Activated naive CD4-positive, alpha-beta T cell treated with anti-CD3 and anti-CD28 coated beads for 36 hours (primary cell): ENCODE data around the gene HEXA. TPM values are rescaled to one million over a fixed set of nuclear protein-coding genes. Genes with fewer than 3 reads are reported as not detected.
A peak's percentile ranks its signal among the peaks of the same experiment; 100 is the strongest.
"Not testable (repeated sequence)": the region's sequence is repeated elsewhere in the genome, so short reads cannot be mapped to it uniquely, and the experiment has no call there.

Source experiments
- CTCF ChIA-PET: fragments of 350-600 bp; sonication (Branson Sonifier 250); formaldehyde crosslinking; loops from one replicate; lab custom pipeline; 2021; ENCODE audit warnings: antibody characterized with exemption; lab: Charles Lee
- DNase-seq: peaks from one replicate; pipeline ENCODE4 v3.0.0-alpha.2; 2020
- H3K27ac Mint-ChIP-seq: one replicate; pipeline ENCODE4 v1.8.0; 2021; ENCODE audit warnings: mild to moderate bottlenecking, mixed read lengths
- H3K27me3 Mint-ChIP-seq: one replicate; pipeline ENCODE4 v1.8.0; 2021; ENCODE audit warnings: low read depth, mixed read lengths
- H3K36me3 Mint-ChIP-seq: one replicate; pipeline ENCODE4 v1.8.0; 2021; ENCODE audit warnings: low read depth, mixed read lengths
- H3K4me1 Mint-ChIP-seq: one replicate; pipeline ENCODE4 v1.8.0; 2021; ENCODE audit warnings: low read depth, mixed read lengths
- H3K4me3 Mint-ChIP-seq: one replicate; pipeline ENCODE4 v1.8.0; 2021; ENCODE audit warnings: mild to moderate bottlenecking, moderate library complexity, mixed read lengths
- H3K9me3 Mint-ChIP-seq: one replicate; pipeline ENCODE4 v1.8.0; 2021; ENCODE audit warnings: mixed read lengths
- intact Hi-C: fragments of 100-400 bp; cut with micrococcal nuclease; formaldehyde crosslinking; loops from one replicate; pipeline ENCODE4 v1.15.1; 2023
- total RNA-seq, 2 experiments: library from RNA; stranded (reverse); gene quantifications; one replicate each; pipeline ENCODE4 v1.2.3, GENCODE V29; 2021

Gene HEXA
- 10 to 100 TPM; 47.7 to 49.3 TPM for total RNA-seq

DNA sequence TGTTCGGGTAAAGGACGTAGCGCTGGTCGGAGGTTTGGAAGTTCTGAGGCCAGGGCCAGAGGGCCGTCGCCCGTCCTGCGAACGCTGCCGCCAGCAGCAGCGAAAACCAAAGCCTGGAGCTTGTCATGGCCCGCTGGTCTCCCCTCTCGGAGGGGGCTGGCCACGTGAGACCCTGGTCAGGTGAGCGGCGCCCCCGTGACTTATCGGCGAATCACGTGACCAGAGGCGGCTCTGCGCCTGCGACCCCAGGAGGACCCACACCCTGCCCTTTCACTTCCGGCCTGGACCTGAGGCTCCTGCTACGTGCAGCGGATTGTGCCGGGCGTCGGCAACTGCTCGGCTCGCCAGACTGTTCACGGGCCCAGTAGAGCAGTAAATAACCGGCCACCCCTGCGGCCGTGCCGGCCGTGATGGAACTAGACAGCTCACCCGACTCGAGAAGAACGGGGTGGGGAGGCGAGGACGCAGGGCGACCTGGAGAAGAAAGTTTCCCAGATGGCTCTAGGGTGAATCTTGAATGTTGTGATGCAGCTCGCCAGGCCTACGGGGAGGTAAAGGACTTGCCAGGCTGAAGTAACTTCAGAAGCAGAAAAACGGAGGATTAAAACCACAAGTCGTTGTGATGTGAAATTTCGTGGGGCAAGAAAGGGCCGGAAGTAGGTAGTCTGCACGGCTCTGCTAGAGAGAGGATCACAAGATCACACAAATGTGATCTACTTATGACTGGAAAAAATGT is at the start of gene HEXA:
Gene HEXA, minus strand, starts transcription at position 169 of the 736 bp plus-strand sequence. Its CDS starts 42 bp downstream, at position 127.
- peaks cover 10% of the 10 kb centered on the region for H3K36me3 Mint-ChIP-seq
- no peaks in the 10 kb centered on the region for H3K27me3 Mint-ChIP-seq
- DNase-seq, result peak; percentile 98
- CTCF ChIA-PET, result interaction anchor here (0.6 to 1.6 kb wide), 6 partner anchors 10 to 250 kb away, joined by 3 to 7 read pairs (median 3); no protein-coding TSS in a partner anchor
- H3K4me3 Mint-ChIP-seq, result peak within 1 kb of the TSS; percentile 92
- H3K9me3 Mint-ChIP-seq, result no peaks in the 10 kb centered on the region
- intact Hi-C loops, result loop anchor here (1.0 to 5.0 kb wide), 4 partner anchors 99 to 406 kb away; partner anchors contain the start of genes ADPGK, MYO9A and SENP8
- peaks cover 42% of the 10 kb centered on the region for H3K4me1 Mint-ChIP-seq
- peak within 1 kb of the TSS; percentile 94 for H3K27ac Mint-ChIP-seq

DNA sequence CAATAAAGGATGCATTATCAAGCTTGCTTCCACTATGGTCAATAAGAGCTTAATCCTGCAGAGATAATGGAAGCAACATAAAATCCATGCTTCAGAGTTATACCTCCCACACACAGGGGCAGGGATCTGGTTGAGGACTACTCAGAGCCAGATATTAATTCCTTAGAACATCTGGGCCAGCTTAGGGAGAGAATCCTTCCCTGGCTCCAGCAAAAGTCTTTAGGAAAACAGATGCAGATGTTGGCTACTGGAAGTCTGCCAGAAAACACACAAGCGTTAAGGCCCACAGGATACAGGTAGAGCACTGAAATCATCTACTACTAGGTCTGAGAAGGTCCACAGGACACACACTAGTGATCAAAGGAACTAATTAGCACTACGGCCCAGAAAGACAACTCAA is 47.4 kb upstream of the HEXA start:
- intact Hi-C loops, result no loop called here
- CTCF ChIA-PET, result no interaction called here

DNA sequence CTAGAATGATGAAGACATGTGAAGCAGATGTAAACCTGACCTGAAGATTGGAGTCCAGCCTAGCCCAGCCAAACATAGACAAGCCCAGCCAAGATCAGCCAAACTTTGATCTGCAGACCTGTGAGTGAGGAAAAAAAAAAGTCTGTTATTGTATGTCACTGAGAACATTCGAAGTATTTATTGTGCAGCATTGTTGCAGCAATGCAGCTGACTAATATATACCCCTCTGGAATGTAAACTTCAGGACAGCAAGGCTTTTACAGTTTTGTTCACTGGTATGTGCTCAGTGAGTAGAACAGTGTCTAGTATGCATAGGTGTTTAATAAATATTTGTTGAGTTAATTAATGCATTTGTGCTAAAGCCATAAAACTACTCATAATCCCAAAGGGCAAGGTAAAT is 45.7 kb upstream of the HEXA start:
- DNase-seq, result no peak
- Mint-ChIP-seq H3K27ac (no peak overlapping the region), H3K36me3 (no peaks in the 10 kb centered on the region), H3K4me3 (no peak overlapping the region), H3K27me3 (no peaks in the 10 kb centered on the region), H3K4me1 (no peaks in the 10 kb centered on the region), H3K9me3 (peaks cover 11% of the 10 kb centered on the region)
- CTCF ChIA-PET, result interaction anchor here (0.6 kb wide), 1 partner anchor 263 kb away, joined by 3 read pairs; no protein-coding TSS in a partner anchor
- intact Hi-C loops, result no loop called here

More for the DNA sequence above, 47.4 kb upstream of the HEXA start:
- H3K27ac Mint-ChIP-seq, result no peak overlapping the region
- no peak overlapping the region for H3K4me3 Mint-ChIP-seq
- no peak for DNase-seq
- peaks cover 22% of the 10 kb centered on the region for H3K9me3 Mint-ChIP-seq
- H3K4me1 Mint-ChIP-seq, result no peaks in the 10 kb centered on the region
- no peaks in the 10 kb centered on the region for H3K36me3 Mint-ChIP-seq
- H3K27me3 Mint-ChIP-seq, result no peaks in the 10 kb centered on the region

DNA sequence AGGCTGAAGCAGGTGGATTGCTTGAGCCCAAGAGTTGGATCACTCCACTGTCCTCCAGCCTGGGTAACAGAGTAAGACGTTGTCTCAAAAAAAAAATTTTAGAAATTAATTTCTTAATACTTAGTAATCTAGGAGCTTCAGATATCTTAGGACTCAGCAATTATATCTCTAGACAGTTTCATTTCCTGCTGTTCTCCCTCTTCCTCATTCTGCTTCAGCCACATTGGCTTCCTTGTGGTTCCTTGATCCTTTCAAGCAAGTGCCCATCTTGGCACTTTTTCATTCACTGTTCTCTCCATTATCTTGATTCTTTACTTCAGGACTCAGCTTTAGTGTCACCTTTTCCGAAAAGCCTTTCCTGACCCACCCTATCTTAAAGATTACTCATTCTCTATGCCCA is 44.8 kb upstream of the HEXA start:
- no peaks in the 10 kb centered on the region for H3K4me1 Mint-ChIP-seq
- H3K9me3 Mint-ChIP-seq, result peaks cover 6% of the 10 kb centered on the region
- CTCF ChIA-PET, result interaction anchor here (0.6 kb wide), 1 partner anchor 262 kb away, joined by 3 read pairs; no protein-coding TSS in a partner anchor
- no peaks in the 10 kb centered on the region for H3K27me3 Mint-ChIP-seq
- intact Hi-C loops, result no loop called here
- no peak for DNase-seq
- no peak overlapping the region for H3K27ac Mint-ChIP-seq
- no peak overlapping the region for H3K4me3 Mint-ChIP-seq
- H3K36me3 Mint-ChIP-seq, result no peaks in the 10 kb centered on the region

DNA sequence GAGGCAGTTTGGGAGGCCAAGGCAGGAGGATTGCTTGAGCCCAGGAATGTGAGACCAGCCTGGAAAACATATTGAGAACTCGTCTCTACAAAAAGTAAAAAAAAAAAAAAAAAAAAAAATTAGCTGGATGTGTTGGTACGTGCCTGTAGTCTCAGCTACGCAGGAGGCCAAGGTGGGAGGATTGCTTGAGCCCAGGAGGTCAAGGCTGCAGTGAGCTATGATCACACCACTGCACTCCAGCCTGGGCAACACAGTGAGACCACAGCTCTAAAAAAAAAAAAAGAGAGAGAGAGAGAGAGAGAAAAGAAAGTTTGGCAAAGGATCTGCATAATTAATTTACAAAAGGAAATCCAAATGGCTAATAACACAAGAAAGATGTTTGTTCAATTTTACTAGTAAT is 44.0 kb upstream of the HEXA start:
- CTCF ChIA-PET, H3K36me3 Mint-ChIP-seq, H3K9me3 Mint-ChIP-seq, H3K27me3 Mint-ChIP-seq, H3K27ac Mint-ChIP-seq, H3K4me1 Mint-ChIP-seq, DNase-seq, intact Hi-C loops, H3K4me3 Mint-ChIP-seq: not testable (repeated sequence)

DNA sequence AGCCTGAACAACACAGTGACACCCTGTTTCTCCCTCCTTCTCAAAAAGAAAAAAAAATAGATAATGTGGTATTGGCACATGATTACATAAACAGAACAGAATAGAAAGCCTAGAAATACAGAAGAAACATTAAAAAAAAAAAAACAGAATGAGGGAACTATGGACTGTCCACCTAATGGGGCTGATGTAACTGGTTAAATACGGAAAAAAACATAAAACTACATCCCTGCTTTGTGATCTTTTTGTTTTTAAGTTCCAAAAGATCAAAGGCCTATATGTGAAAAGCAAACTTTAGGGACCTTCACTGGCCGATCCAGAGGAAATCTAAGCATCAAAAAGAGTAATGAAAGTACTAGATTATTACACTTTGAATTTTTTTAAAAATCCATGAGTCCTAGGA is 39.5 kb upstream of the HEXA start:
- no peaks in the 10 kb centered on the region for H3K27me3 Mint-ChIP-seq
- no peaks in the 10 kb centered on the region for H3K4me1 Mint-ChIP-seq
- intact Hi-C loops, result no loop called here
- H3K9me3 Mint-ChIP-seq, result no peaks in the 10 kb centered on the region
- CTCF ChIA-PET, result no interaction called here
- no peak for DNase-seq
- no peaks in the 10 kb centered on the region for H3K36me3 Mint-ChIP-seq
- no peak overlapping the region for H3K27ac Mint-ChIP-seq
- no peak overlapping the region for H3K4me3 Mint-ChIP-seq

DNA sequence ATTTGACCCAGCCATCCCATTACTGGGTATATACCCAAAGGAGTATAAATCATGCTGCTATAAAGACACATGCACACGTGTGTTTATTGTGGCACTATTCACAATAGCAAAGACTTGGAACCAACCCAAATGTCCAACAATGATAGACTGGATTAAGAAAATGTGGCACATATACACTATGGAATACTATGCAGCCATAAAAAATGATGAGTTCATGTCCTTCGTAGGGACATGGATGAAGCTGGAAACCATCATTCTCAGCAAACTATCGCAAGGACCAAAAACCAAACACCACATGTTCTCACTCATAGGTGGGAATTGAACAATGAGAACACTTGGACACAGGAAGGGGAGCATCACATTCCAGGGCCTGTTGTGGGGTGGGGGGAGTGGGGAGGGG is 37.5 kb upstream of the HEXA start:
- H3K27ac Mint-ChIP-seq, DNase-seq, H3K4me3 Mint-ChIP-seq, H3K36me3 Mint-ChIP-seq, H3K27me3 Mint-ChIP-seq, H3K9me3 Mint-ChIP-seq, intact Hi-C loops, H3K4me1 Mint-ChIP-seq, CTCF ChIA-PET: not testable (repeated sequence)

DNA sequence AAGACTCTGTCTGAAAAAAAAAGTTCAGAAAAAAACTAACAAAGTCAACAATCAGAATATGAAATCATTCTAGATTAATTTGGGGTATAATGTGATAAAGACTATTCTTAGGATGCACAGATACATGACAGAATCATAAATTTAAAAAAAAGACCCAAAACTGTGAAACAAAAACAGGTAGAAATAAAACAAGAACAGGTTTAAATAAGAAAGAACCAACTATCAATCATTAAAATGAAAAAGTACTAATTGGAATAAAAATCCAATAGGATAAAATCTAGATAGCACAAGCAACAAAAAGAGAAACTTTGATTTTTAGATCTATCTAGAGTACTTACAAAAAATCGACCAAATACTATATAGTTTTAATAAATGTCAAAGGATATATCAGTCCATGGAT is 35.7 kb upstream of the HEXA start:
- intact Hi-C loops, result no loop called here
- H3K4me1 Mint-ChIP-seq, result no peaks in the 10 kb centered on the region
- DNase-seq, result no peak
- H3K9me3 Mint-ChIP-seq, result no peaks in the 10 kb centered on the region
- no peak overlapping the region for H3K27ac Mint-ChIP-seq
- CTCF ChIA-PET, result no interaction called here
- peaks cover 2% of the 10 kb centered on the region for H3K27me3 Mint-ChIP-seq
- no peaks in the 10 kb centered on the region for H3K36me3 Mint-ChIP-seq
- no peak overlapping the region for H3K4me3 Mint-ChIP-seq

DNA sequence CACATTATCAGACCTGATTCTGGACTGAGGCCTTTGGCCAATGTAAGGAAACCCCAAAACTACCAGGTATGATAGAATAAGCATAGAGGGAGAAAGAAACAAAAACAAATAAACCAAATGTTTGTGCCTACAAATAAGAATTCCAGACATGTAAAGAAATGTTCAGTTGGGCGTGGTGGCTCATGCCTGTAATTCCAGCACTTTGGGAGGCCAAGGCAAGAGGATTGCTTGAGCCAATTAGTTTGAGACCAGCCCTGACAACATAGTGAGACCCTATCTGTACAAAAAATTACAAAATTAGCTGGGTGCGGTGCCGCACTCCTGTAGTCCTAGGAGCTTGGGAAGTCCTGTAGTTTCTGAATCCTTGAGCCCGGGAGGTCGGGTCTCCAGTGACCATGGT is 35.3 kb upstream of the HEXA start:
- DNase-seq, result no peak
- Mint-ChIP-seq H3K36me3 (no peaks in the 10 kb centered on the region), H3K4me1 (no peaks in the 10 kb centered on the region), H3K27me3 (peaks cover 2% of the 10 kb centered on the region), H3K4me3 (no peak overlapping the region), H3K9me3 (no peaks in the 10 kb centered on the region), H3K27ac (no peak overlapping the region)
- intact Hi-C loops, result no loop called here
- CTCF ChIA-PET, result no interaction called here

DNA sequence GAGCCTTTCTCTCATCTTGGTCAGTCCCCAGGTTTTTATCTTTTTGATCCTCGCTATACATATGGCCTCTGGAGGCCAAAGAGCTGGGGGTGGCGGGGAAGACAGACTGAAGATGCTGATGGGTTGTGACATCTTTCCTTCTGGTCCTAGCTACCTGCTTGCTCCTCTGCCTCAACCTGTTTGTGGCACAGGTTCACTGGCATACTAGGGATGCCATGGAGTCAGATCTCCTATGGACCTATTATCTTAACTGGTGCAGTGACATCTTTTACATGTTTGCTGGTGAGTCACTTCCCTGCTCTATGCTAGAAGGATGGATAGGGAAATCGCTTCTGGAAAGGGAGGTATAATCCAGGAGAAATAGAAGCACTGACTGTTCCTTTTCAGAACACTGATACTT is 31.1 kb upstream of the HEXA start:
- Mint-ChIP-seq H3K27me3 (peaks cover 10% of the 10 kb centered on the region), H3K4me1 (no peaks in the 10 kb centered on the region), H3K4me3 (no peak overlapping the region), H3K9me3 (no peaks in the 10 kb centered on the region), H3K27ac (no peak overlapping the region), H3K36me3 (no peaks in the 10 kb centered on the region)
- intact Hi-C loops, result no loop called here
- CTCF ChIA-PET, result no interaction called here
- DNase-seq, result no peak

DNA sequence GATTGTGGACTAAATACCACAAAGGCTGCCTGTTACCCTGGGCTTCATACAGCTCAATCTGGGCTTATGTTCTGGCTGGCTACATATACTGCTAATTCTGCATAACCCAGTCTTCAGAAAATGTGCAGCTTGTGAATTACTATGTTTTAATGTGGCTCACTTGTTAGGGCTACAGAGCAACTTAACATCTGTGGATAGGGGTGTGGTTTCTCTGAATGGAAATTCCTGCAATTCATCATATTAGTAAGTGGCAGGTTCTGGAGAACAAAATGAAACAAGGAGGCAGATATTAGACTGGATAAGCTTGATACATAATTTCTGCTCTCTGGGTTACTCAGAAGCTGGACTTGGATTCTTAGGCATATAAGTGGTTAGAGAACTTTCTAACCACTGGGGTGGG is 29.0 kb upstream of the HEXA start:
- Mint-ChIP-seq H3K4me1 (no peaks in the 10 kb centered on the region), H3K36me3 (no peaks in the 10 kb centered on the region), H3K27me3 (peaks cover 10% of the 10 kb centered on the region), H3K27ac (no peak overlapping the region), H3K4me3 (no peak overlapping the region), H3K9me3 (no peaks in the 10 kb centered on the region)
- DNase-seq, result no peak
- CTCF ChIA-PET, result interaction anchor here (0.6 to 1.9 kb wide), 2 partner anchors 195 to 488 kb away, joined by 3 to 8 read pairs; no protein-coding TSS in a partner anchor
- intact Hi-C loops, result no loop called here

DNA sequence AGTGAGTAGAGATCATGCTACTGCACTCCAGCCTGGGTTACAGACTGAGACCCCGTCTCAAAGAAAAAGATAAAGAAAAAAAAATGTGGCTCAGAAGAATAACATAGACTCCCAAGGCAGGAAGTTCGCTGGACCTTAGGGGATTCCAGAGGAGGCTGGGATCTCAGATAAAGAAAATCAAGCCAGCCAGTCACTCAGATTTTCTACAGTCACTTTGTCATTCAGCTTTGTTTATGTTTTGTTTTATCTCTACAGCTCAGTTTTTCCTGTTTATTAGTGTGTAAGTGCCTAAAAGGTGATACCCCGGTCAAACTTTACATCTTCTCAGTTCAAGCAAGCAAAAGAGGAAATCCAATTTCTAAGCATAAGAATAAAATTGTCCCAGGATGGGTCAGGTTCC is 28.5 kb upstream of the HEXA start:
- H3K4me3 Mint-ChIP-seq, result no peak overlapping the region
- H3K4me1 Mint-ChIP-seq, result no peaks in the 10 kb centered on the region
- peaks cover 8% of the 10 kb centered on the region for H3K27me3 Mint-ChIP-seq
- H3K9me3 Mint-ChIP-seq, result no peaks in the 10 kb centered on the region
- CTCF ChIA-PET, result interaction anchor here (0.6 to 1.9 kb wide), 3 partner anchors 20 to 489 kb away, joined by 3 to 8 read pairs (median 3); no protein-coding TSS in a partner anchor
- DNase-seq, result no peak
- H3K36me3 Mint-ChIP-seq, result no peaks in the 10 kb centered on the region
- intact Hi-C loops, result no loop called here
- H3K27ac Mint-ChIP-seq, result no peak overlapping the region

DNA sequence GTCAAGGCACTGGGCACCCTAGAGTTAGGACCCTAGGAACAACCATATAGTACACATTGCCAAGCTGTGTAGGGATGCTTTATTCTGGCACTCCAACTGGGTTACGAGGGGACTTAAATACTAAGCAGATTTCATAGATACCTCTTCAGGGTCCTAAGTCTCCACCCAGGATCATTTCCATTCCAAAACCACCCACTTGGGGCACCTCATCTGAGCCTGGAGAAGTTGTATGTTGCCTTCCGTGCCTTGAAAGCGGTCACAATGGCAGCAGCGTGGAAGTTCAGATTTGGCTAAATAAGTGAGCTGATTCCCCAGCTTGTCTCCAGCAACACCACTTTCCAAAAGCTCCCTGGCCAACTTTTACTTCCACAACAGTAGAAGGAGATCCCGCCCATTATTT is 26.9 kb upstream of the HEXA start:
- Mint-ChIP-seq H3K36me3 (no peaks in the 10 kb centered on the region), H3K27ac (no peak overlapping the region), H3K4me3 (no peak overlapping the region), H3K4me1 (no peaks in the 10 kb centered on the region), H3K9me3 (no peaks in the 10 kb centered on the region), H3K27me3 (peaks cover 8% of the 10 kb centered on the region)
- DNase-seq, result no peak
- CTCF ChIA-PET, result interaction anchor here (1.4 kb wide), 1 partner anchor 18 kb away, joined by 3 read pairs; no protein-coding TSS in a partner anchor
- intact Hi-C loops, result no loop called here
